ENCODE data around the gene ZNF516.

DNA sequence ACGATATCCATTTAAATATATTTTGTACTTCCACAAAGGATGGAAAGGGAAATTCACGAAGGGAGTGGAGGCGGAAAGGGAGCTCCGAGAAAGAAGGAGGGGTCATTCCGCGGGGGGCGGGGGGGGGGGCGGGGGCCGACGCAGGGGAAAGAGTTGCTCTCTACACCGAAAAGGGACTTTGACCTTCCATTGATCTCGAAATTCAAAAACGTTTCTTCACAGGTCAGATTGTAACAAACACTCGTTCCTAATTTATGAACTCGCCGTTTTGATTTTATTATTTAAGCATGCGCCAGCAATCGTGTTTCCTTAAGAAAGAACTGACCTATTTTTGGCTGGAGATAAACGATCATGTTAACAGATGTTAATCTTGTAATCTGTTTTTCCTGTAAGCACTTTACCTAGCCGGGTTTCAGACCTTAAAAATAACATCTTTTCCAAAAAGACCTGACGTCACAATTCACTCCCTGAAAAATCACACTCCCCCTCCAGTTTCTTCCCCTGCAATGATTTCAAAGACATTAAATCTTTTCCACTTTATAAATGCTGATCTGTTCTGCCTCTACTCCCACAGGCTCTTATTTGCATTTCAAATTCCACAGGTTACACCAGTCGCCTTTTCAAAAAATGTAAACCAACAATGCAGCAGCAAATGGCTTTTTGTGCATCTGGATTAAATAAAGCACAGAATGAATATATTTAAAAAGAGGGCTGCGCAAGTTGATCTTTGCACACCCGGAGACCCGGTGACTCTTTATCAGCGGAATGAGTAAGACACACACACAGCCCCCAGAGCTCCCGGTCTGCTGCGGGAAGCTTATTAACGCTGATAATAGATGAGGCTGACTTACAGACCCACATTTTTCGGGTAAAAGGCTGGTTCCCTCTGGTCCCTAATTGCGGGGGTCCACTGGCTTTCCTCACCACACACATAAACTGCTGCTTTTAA lies 1.6 kb downstream of the ZNF516 start:
- TF ChIP-seq, protein P1, sequence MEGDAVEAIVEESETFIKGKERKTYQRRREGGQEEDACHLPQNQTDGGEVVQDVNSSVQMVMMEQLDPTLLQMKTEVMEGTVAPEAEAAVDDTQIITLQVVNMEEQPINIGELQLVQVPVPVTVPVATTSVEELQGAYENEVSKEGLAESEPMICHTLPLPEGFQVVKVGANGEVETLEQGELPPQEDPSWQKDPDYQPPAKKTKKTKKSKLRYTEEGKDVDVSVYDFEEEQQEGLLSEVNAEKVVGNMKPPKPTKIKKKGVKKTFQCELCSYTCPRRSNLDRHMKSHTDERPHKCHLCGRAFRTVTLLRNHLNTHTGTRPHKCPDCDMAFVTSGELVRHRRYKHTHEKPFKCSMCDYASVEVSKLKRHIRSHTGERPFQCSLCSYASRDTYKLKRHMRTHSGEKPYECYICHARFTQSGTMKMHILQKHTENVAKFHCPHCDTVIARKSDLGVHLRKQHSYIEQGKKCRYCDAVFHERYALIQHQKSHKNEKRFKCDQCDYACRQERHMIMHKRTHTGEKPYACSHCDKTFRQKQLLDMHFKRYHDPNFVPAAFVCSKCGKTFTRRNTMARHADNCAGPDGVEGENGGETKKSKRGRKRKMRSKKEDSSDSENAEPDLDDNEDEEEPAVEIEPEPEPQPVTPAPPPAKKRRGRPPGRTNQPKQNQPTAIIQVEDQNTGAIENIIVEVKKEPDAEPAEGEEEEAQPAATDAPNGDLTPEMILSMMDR (IDR thresholded peaks at IDR 0.05): no peak
- TF ChIP-seq POLR2A (IDR thresholded peaks at IDR 0.05): no peak
